ENCODE data around the gene BCAS2. TPM values are rescaled to one million over a fixed set of nuclear protein-coding genes. Genes with fewer than 3 reads are reported as not detected.

The BCAS2 gene
- total and polyA plus RNA-seq, 2 experiments from 2014 or later, result 50.7 to 111 TPM

GRCh38 chr1:114545315-114545714 is 36.1 kb downstream of the BCAS2 start:
- no peak for DNase-seq (ENCODE audit: low spot score)
- no peaks in the 10 kb centered on the region for H3K9me2 ChIP-seq (ENCODE audit: insufficient read depth)
- no peaks in the 10 kb centered on the region for H3K27me3 ChIP-seq (ENCODE audit: insufficient read depth)
- no peaks in the 10 kb centered on the region for H4K20me1 ChIP-seq (replicated peaks; ENCODE audit: insufficient read depth)
- H3K4me2 ChIP-seq, result no peak overlapping the region
- H3K4me1 ChIP-seq (ENCODE audit: insufficient read depth), result no peaks in the 10 kb centered on the region
- no peak overlapping the region for H2AFZ ChIP-seq
- TF ChIP-seq CREB1 (CRISPR knock-in tag; IDR thresholded peaks at IDR 0.05; ENCODE audit: low read depth) (no peak), EZH2 (IDR thresholded peaks at IDR 0.05; ENCODE audit: low read depth, unreplicated experiment) (no peak), EZH2phosphoT487 (IDR thresholded peaks at IDR 0.05; ENCODE audit: unreplicated experiment) (no peak), ETS1 (IDR thresholded peaks at IDR 0.05) (no peak), STAT1 (IDR thresholded peaks at IDR 0.05; ENCODE audit: unreplicated experiment) (no peak), NANOG (IDR thresholded peaks at IDR 0.05; ENCODE audit: borderline replicate concordance) (no peak), REST (IDR thresholded peaks at IDR 0.05; ENCODE audit: unreplicated experiment) (no peak), POLR2AphosphoS5 (IDR thresholded peaks at IDR 0.05; ENCODE audit: low read depth) (no peak), ZNF462 (CRISPR knock-in tag; IDR thresholded peaks at IDR 0.05) (no peak), JUNB (IDR thresholded peaks at IDR 0.05; ENCODE audit: unreplicated experiment) (no peak)
- no peaks in the 10 kb centered on the region for H3K36me3 Mint-ChIP-seq (ENCODE audit: low read depth)
- H3K4me3 Mint-ChIP-seq, result no peak overlapping the region; the same call in 2 of the 3 replicates
- H3K9me3 Mint-ChIP-seq, result no peaks in the 10 kb centered on the region
- H3K4me3 ChIP-seq, result no peak overlapping the region
- no peaks in the 10 kb centered on the region for H3F3A ChIP-seq (replicated peaks; ENCODE audit: low read depth)
- no peaks in the 10 kb centered on the region for H3K27me3 Mint-ChIP-seq (ENCODE audit: insufficient read depth, low read depth, poor library complexity)
- ATAC-seq, result no peak
- no peaks in the 10 kb centered on the region for H3K4me1 Mint-ChIP-seq
- no peak overlapping the region for H3K27ac ChIP-seq (ENCODE audit: low read depth)
- no peak overlapping the region for H3K27ac Mint-ChIP-seq
- H3K36me3 ChIP-seq (ENCODE audit: insufficient read depth), result no peaks in the 10 kb centered on the region
- H3K79me2 ChIP-seq (replicated peaks; ENCODE audit: insufficient read depth), result no peaks in the 10 kb centered on the region

All from GM23338 (cell line).